Panc1 (cell line): ENCODE data around the gene DAB1. TPM values are rescaled to one million over a fixed set of nuclear protein-coding genes. Genes with fewer than 3 reads are reported as not detected.

Source experiments
- ATAC-seq: fragments of 200-7000 bp; cut with Tn5 transposase; 2 replicates; pipeline ENCODE4 v1.9.1; 2020; ENCODE audit warnings: mild to moderate bottlenecking, moderate library complexity
- BruUV-seq: library from RNA; stranded (reverse); fragments of 400-500 nt; replicated peaks from 2 replicates; lab custom pipeline; 2021; lab: Mats Ljungman, UMichigan
- CTCF ChIA-PET: fragments of 300-600 bp; sonication (Branson Sonifier 250); formaldehyde crosslinking; loops from one replicate; lab custom pipeline; 2022; ENCODE audit warnings: antibody characterized with exemption; lab: Charles Lee
- POLR2A ChIA-PET: fragments of 300-600 bp; sonication (Branson Sonifier 250); formaldehyde crosslinking; loops from one replicate; lab custom pipeline; 2022; ENCODE audit warnings: antibody characterized with exemption; lab: Charles Lee
- DNase-seq: peaks from one replicate; pipeline ENCODE4 v3.0.0-alpha.2; 2010; ENCODE audit warnings: low read depth, low spot score
- H3K27ac ChIP-seq: 2 replicates; pipeline ENCODE4 v1.5.1; 2011; ENCODE audit warnings: mild to moderate bottlenecking, low read length, inconsistent platforms
- H3K27me3 ChIP-seq: fragments of 200-500 bp; sonication (Bioruptor generic); 2 replicates; pipeline ENCODE4 v1.6.0; 2014; ENCODE audit warnings: low read length, inconsistent platforms; ENCODE audit not compliant: control insufficient read depth, insufficient read depth
- H3K36me3 ChIP-seq: fragments of 200-500 bp; sonication (Bioruptor generic); 2 replicates; pipeline ENCODE4 v1.5.1; 2014; ENCODE audit warnings: inconsistent platforms, mild to moderate bottlenecking, low read length, moderate library complexity; ENCODE audit not compliant: control insufficient read depth, insufficient read depth
- H3K4me1 ChIP-seq: 2 replicates; pipeline ENCODE4 v1.5.1; 2011; ENCODE audit warnings: inconsistent platforms, mild to moderate bottlenecking, low read length, moderate library complexity; ENCODE audit not compliant: control insufficient read depth, insufficient read depth
- H3K4me3 ChIP-seq, 2 experiments: 2 replicates each; pipeline ENCODE4 v1.5.1; 2011 to 2012; ENCODE audit warnings: low read depth in 2 of 2, low read length in 2 of 2, mild to moderate bottlenecking in 2 of 2, inconsistent platforms in 1 of 2, moderate library complexity in 1 of 2
- H3K9me3 ChIP-seq: fragments of 200-500 bp; sonication (Bioruptor generic); 2 replicates; pipeline ENCODE4 v1.5.1; 2014; ENCODE audit warnings: low read depth, mild to moderate bottlenecking, inconsistent platforms, low read length, moderate library complexity; ENCODE audit not compliant: control insufficient read depth, insufficient read depth
- POLR2AphosphoS5 ChIP-seq: IDR thresholded peaks from 2 replicates; pipeline ENCODE4 v1.6.1; 2012; ENCODE audit warnings: mild to moderate bottlenecking, low read depth, low read length, moderate library complexity
- REST ChIP-seq, 2 experiments: IDR thresholded peaks; 2 replicates each; pipeline ENCODE4 v1.6.1; 2011 to 2012; ENCODE audit warnings: low read depth in 2 of 2, control low read depth in 1 of 2, low read length in 1 of 2, mild to moderate bottlenecking in 1 of 2, moderate library complexity in 1 of 2; ENCODE audit not compliant: insufficient read depth in 1 of 2
- SIN3A ChIP-seq: IDR thresholded peaks from 2 replicates; pipeline ENCODE4 v1.6.1; 2012; ENCODE audit warnings: low read depth, mild to moderate bottlenecking, low read length, moderate library complexity, borderline replicate concordance; ENCODE audit not compliant: insufficient read depth
- TCF7L2 ChIP-seq: IDR thresholded peaks from 2 replicates; pipeline ENCODE4 v1.6.1; 2011; ENCODE audit warnings: mild to moderate bottlenecking, low read depth, low read length, inconsistent platforms
- in situ Hi-C: cut with HindIII; loops from 2 replicates; pipeline ENCODE4 v1.10.0; 2016; ENCODE audit warnings: low sequenced_read_pairs, low pct_unique_long_range_greater_than_20kb
- intact Hi-C: fragments of 100-400 bp; cut with micrococcal nuclease; formaldehyde crosslinking; loops from one replicate; pipeline ENCODE4 v1.10.0; 2022; ENCODE audit not compliant: unreplicated experiment
- total RNA-seq: library from RNA; stranded (reverse); gene quantifications from one replicate; pipeline ENCODE4 v1.2.1, GENCODE V29; 2021; ENCODE audit not compliant: unreplicated experiment
- TF ChIP-seq, protein P1 (sequence below): fragments of 450-650 bp; IDR thresholded peaks from 2 replicates; pipeline ENCODE4 v1.5.1; 2017; ENCODE audit warnings: mild to moderate bottlenecking

The DAB1 gene
- total RNA-seq, 1 experiment from 2014 or later = 0.05 TPM

DNA sequence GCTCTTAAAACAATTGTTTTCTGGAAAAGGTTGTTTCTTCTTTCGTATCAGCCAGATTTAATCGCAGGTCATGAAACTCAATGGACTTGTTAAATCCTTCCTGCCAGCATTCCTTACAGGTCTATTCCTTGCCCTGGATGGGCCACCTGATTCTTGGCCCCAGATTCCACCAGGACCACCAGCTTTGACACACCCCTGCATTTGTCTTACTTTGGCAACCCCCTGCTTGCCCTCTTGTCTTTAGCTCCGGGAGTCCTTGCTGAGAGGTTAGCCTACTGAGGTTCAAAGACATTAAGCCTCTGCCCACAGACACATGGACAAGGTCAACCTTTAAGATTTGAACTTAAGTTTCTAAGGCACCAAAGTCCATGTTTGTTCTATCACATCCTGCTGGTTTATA is 27.1 kb upstream of the DAB1 start:
- BruUV-seq = no TSS peak
- ATAC-seq (no peak), DNase-seq (no peak)
- CTCF ChIA-PET = no interaction called here
- Histone ChIP-seq H3K27me3 (peaks cover 3% of the 10 kb centered on the region), H3K4me1 (no peaks in the 10 kb centered on the region), H3K27ac (no peak overlapping the region), H3K4me3 (no peak overlapping the region), H3K36me3 (no peaks in the 10 kb centered on the region), H3K9me3 (no peaks in the 10 kb centered on the region)
- POLR2A ChIA-PET = no interaction called here
- intact Hi-C loops = no loop called here
- in situ Hi-C loops = no loop called here
- no peak for TF ChIP-seq TCF7L2
- no peak for TF ChIP-seq POLR2AphosphoS5
- TF ChIP-seq, protein P1, sequence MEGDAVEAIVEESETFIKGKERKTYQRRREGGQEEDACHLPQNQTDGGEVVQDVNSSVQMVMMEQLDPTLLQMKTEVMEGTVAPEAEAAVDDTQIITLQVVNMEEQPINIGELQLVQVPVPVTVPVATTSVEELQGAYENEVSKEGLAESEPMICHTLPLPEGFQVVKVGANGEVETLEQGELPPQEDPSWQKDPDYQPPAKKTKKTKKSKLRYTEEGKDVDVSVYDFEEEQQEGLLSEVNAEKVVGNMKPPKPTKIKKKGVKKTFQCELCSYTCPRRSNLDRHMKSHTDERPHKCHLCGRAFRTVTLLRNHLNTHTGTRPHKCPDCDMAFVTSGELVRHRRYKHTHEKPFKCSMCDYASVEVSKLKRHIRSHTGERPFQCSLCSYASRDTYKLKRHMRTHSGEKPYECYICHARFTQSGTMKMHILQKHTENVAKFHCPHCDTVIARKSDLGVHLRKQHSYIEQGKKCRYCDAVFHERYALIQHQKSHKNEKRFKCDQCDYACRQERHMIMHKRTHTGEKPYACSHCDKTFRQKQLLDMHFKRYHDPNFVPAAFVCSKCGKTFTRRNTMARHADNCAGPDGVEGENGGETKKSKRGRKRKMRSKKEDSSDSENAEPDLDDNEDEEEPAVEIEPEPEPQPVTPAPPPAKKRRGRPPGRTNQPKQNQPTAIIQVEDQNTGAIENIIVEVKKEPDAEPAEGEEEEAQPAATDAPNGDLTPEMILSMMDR = no peak
- no peak for TF ChIP-seq SIN3A
- no peak for TF ChIP-seq REST (IDR thresholded peaks at IDR 0.05; ENCODE audit: insufficient read depth in 1 of 2, low read depth in 2 of 2, low read length in 1 of 2)

DNA sequence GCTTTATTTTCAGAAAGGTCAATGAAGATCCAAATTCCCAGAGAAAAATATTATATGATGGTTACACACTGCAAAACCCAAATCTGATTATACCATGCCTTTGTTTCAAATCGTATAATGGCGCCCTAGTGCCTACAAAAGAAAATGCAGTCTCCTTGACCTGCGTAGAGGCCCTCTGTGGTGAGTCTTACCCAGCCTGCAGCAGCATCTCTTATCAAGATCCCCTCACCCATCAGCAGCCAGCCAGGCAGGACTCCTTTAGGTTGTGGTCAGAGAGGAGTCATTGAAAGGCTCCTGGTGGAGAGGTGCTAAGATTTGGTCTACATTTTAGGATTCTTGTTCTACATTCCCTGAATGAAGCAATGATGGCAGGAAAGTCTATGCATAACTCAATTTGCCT is 23.7 kb upstream of the DAB1 start:
- in situ Hi-C loops (no loop called here), intact Hi-C loops (no loop called here)
- peaks cover 2% of the 10 kb centered on the region; the same call in 1 of the 2 replicates for H3K27me3 ChIP-seq
- H3K36me3 ChIP-seq = no peaks in the 10 kb centered on the region
- no TSS peak for BruUV-seq
- ATAC-seq (no peak), DNase-seq (no peak)
- TF ChIP-seq, protein P1 = no peak
- TF ChIP-seq POLR2AphosphoS5 (no peak), TCF7L2 (no peak), SIN3A (no peak), REST (IDR thresholded peaks at IDR 0.05; ENCODE audit: insufficient read depth in 1 of 2, low read depth in 2 of 2, low read length in 1 of 2) (no peak)
- ChIA-PET CTCF (no interaction called here), POLR2A (no interaction called here)
- no peaks in the 10 kb centered on the region for H3K9me3 ChIP-seq
- H3K27ac ChIP-seq = no peak overlapping the region
- H3K4me3 ChIP-seq = no peak overlapping the region
- H3K4me1 ChIP-seq = no peaks in the 10 kb centered on the region
